ENCODE results near the gene KIF26A.

GRCh38 chr14:104131968-104132732 is 6.2 kb upstream of the KIF26A start:
- no peak for TF ChIP-seq CTCF (IDR thresholded peaks at IDR 0.05; ENCODE audit: low read length)
- TF ChIP-seq EZH2 (IDR thresholded peaks at IDR 0.05; ENCODE audit: borderline replicate concordance, low read length) = no peak

All from OCI-LY1 (cell line).